Activated CD8-positive, alpha-beta memory T cell treated with anti-CD3 and anti-CD28 coated beads, Interleukin-2, amount 10 ng/mL, durations not matched to agents 7 days and 5 days (primary cell): ENCODE results near the gene HAPLN1. TPM values are rescaled to one million over a fixed set of nuclear protein-coding genes. Genes with fewer than 3 reads are reported as not detected.

ENCODE experiments used
- ATAC-seq: fragments of 150-1000 bp; cut with Tn5 transposase; one replicate; pipeline ENCODE4 v1.10.0; 2021; ENCODE audit warnings: moderate library complexity
- CTCF ChIA-PET: fragments of 350-600 bp; sonication (Branson Sonifier 250); formaldehyde crosslinking; loops from one replicate; lab custom pipeline; 2021; ENCODE audit warnings: antibody characterized with exemption; lab: Charles Lee
- DNase-seq: peaks from one replicate; pipeline ENCODE4 v3.0.0-alpha.2; 2020
- H3K27ac Mint-ChIP-seq: one replicate; pipeline ENCODE4 v1.8.0; 2021; ENCODE audit warnings: mild to moderate bottlenecking, mixed read lengths
- H3K27me3 Mint-ChIP-seq: one replicate; pipeline ENCODE4 v1.8.0; 2021; ENCODE audit warnings: mixed read lengths
- H3K36me3 Mint-ChIP-seq: one replicate; pipeline ENCODE4 v1.8.0; 2021; ENCODE audit warnings: mild to moderate bottlenecking, mixed read lengths
- H3K4me1 Mint-ChIP-seq: one replicate; pipeline ENCODE4 v1.8.0; 2021; ENCODE audit warnings: mixed read lengths
- H3K4me3 Mint-ChIP-seq: one replicate; pipeline ENCODE4 v1.8.0; 2021; ENCODE audit warnings: mild to moderate bottlenecking, moderate library complexity, mixed read lengths
- H3K9me3 Mint-ChIP-seq: one replicate; pipeline ENCODE4 v1.8.0; 2022; ENCODE audit warnings: low read depth, mixed read lengths
- total RNA-seq, 2 experiments: library from RNA; stranded (reverse); gene quantifications; one replicate each; pipeline ENCODE4 v1.2.3, GENCODE V29; 2021

HAPLN1 gene
- total RNA-seq, 2 experiments from 2014 or later = not detected

DNA sequence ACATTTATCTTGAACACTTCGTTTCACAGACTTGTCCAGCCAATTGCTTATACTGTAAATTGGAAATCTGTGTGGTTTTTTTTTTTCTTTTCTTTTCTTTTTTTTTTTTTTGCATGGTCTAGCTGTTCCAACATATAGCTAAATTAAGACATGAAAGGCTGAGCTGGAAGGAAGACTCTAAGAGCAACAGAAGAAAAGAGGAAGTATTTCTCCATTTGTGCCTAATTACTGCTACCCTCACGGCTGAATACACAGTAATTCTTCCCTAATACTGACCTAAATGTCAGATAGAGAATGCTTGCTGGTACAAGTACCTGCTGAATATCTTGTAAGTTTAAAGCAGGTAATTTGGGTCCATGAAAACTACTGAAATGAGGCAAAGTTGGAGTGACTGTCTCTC lies 11.0 kb upstream of the HAPLN1 start:
- CTCF ChIA-PET = no interaction called here
- no peak overlapping the region for H3K4me3 Mint-ChIP-seq
- H3K27me3 Mint-ChIP-seq = no peaks in the 10 kb centered on the region
- DNase-seq (no peak), ATAC-seq (no peak)
- no peaks in the 10 kb centered on the region for H3K9me3 Mint-ChIP-seq
- no peaks in the 10 kb centered on the region for H3K36me3 Mint-ChIP-seq
- H3K27ac Mint-ChIP-seq = no peak overlapping the region
- H3K4me1 Mint-ChIP-seq = no peaks in the 10 kb centered on the region

- Mint-ChIP-seq H3K36me3 (no peaks in the 10 kb centered on the region), H3K27me3 (peaks cover 3% of the 10 kb centered on the region), H3K27ac (no peak overlapping the region), H3K4me3 (no peak overlapping the region), H3K4me1 (no peaks in the 10 kb centered on the region), H3K9me3 (no peaks in the 10 kb centered on the region)
- CTCF ChIA-PET = no interaction called here
- ATAC-seq = no peak
- DNase-seq = no peak
Measured at GRCh38 chr5:83729362-83729761, 8.7 kb upstream of the HAPLN1 start.

DNA sequence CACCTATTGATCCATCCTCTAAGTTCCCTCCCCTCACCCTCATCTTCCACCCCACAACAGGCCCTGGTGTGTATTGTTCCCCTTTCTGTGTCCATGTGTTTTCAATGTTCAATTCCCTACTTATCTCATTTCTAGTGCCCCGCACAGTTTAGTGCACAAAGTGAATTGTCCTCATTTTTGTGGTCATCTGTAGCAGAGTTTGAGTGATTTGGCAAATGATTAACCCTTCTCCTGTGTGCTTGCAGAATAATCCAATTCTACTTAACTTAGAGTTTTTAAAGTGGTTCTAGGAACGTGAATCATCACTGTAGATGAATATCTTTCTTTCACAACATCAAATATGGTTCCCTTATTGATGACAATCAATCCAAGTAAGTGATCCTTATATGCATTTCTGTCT lies 6.3 kb upstream of the HAPLN1 start:
- Mint-ChIP-seq H3K4me3 (no peak overlapping the region), H3K4me1 (peaks cover 2% of the 10 kb centered on the region), H3K36me3 (no peaks in the 10 kb centered on the region), H3K27ac (no peak overlapping the region), H3K27me3 (peaks cover 18% of the 10 kb centered on the region), H3K9me3 (no peaks in the 10 kb centered on the region)
- no peak for DNase-seq
- no peak for ATAC-seq
- CTCF ChIA-PET = no interaction called here

GRCh38 chr5:83724935-83725334 lies 4.3 kb upstream of the HAPLN1 start:
- H3K36me3 Mint-ChIP-seq = no peaks in the 10 kb centered on the region
- peaks cover 6% of the 10 kb centered on the region for H3K4me1 Mint-ChIP-seq
- CTCF ChIA-PET = no interaction called here
- ATAC-seq (no peak), DNase-seq (no peak)
- peaks cover 38% of the 10 kb centered on the region for H3K27me3 Mint-ChIP-seq
- no peak overlapping the region for H3K4me3 Mint-ChIP-seq
- no peaks in the 10 kb centered on the region for H3K9me3 Mint-ChIP-seq
- no peak overlapping the region for H3K27ac Mint-ChIP-seq

DNA sequence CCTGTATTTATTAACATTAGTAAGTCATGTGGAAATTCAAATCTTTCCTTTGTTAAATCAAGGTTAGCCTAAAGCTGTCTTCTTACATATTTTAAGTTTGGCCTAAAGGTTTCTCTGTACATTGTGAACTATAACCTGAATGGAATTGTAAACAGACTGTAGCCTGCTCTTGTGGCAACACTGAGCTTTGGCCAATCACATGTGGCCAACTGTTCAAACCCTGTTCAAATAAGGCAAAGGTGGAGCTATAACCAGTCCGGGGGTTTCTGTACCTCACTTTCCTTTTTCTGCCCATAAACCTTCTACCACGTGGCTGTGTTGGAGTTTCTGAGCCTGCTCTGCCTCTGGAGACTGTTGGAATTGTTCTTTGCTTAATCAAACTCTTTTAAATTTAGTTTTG lies 3.3 kb upstream of the HAPLN1 start:
- CTCF ChIA-PET = no interaction called here
- H3K9me3 Mint-ChIP-seq = no peaks in the 10 kb centered on the region
- no peak for DNase-seq
- peaks cover 6% of the 10 kb centered on the region for H3K4me1 Mint-ChIP-seq
- no peak overlapping the region for H3K4me3 Mint-ChIP-seq
- no peak for ATAC-seq
- no peak overlapping the region for H3K27ac Mint-ChIP-seq
- peaks cover 44% of the 10 kb centered on the region for H3K27me3 Mint-ChIP-seq
- no peaks in the 10 kb centered on the region for H3K36me3 Mint-ChIP-seq

DNA sequence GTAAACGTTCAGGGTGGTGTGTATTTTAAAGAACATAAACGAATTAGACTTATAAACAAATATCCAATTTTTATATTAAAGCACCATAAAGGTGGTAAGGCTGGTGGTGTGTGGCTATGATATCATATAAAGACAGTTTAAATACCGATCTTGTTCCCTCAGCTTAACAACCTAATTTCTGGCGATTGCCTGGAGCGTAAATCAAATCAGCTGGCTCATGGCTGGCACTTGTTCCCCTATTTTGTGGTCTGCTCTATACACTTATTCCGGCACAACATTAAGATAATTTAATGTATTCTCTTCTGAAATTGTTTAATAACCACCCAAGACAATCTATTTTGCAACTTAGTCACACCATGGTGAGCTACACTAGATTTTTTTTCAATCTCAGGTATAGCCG lies 2.4 kb upstream of the HAPLN1 start:
- no peaks in the 10 kb centered on the region for H3K9me3 Mint-ChIP-seq
- ATAC-seq = no peak
- no peak overlapping the region for H3K4me3 Mint-ChIP-seq
- H3K27me3 Mint-ChIP-seq = peaks cover 52% of the 10 kb centered on the region
- CTCF ChIA-PET = no interaction called here
- no peak for DNase-seq
- no peak overlapping the region for H3K27ac Mint-ChIP-seq
- no peaks in the 10 kb centered on the region for H3K36me3 Mint-ChIP-seq
- peaks cover 6% of the 10 kb centered on the region for H3K4me1 Mint-ChIP-seq

DNA sequence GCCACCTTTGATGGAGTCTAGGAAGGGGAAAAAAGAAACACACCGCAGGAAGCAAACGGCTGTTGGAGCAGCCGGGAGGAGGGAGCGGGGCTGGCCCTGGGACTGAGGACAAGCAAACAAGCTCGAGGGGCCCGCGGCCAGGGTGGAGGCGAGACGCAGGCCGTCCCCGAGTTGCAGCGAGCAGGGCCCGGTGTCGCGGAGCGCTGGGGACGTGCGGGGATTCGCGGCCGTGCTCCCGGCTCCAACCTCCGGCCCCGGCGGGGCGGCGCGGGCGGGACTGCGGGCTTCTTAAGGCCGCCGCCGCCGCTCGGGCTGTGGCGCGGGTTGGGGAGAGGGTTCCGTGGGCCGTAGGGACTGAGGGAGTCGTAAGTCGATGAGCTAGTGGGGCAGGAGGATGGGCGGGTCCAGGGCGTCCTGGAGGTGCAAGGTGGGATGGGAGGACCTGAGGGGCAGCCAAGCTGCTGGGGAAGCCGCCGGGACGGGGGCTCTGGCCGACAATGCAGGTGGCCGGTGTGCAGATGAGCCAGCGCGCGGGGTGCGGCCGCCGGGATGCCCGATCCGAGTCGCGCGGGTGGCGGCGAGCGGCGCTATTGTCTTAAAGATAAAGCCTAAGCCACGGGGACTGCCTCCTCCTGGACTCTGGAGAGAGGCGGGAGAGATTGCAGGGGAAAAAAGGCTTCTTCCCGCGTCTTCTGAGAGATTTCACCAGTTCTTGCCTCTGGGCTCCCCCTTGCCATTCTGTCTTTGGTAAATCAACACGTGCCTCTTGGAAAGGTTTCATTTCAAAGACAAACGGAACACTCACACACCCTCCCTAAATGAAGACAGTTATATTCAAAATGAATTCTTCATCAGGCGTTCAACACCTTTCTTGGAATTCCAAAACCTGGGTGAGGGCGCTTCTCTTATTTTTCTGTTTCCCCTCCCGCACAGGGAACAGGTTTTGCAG lies 1.6 kb upstream of the HAPLN1 start:
- CTCF ChIA-PET = no interaction called here
- DNase-seq (no peak), ATAC-seq (peak; percentile 42)
- no peaks in the 10 kb centered on the region for H3K36me3 Mint-ChIP-seq
- H3K27me3 Mint-ChIP-seq = peaks cover 56% of the 10 kb centered on the region
- H3K9me3 Mint-ChIP-seq = no peaks in the 10 kb centered on the region
- H3K4me1 Mint-ChIP-seq = peaks cover 6% of the 10 kb centered on the region
- no peak overlapping the region for H3K27ac Mint-ChIP-seq
- peak overlapping the region; percentile 35 for H3K4me3 Mint-ChIP-seq

GRCh38 chr5:83718936-83719495 lies 1.6 kb downstream of the HAPLN1 start:
- Mint-ChIP-seq H3K36me3 (no peaks in the 10 kb centered on the region), H3K27me3 (peaks cover 58% of the 10 kb centered on the region), H3K27ac (no peak overlapping the region), H3K4me1 (peaks cover 6% of the 10 kb centered on the region), H3K4me3 (no peak overlapping the region), H3K9me3 (no peaks in the 10 kb centered on the region)
- CTCF ChIA-PET = no interaction called here
- no peak for DNase-seq
- ATAC-seq = no peak

GRCh38 chr5:83718195-83718825 lies 2.3 kb downstream of the HAPLN1 start:
- Mint-ChIP-seq H3K36me3 (no peaks in the 10 kb centered on the region), H3K9me3 (no peaks in the 10 kb centered on the region), H3K27me3 (peaks cover 57% of the 10 kb centered on the region), H3K4me3 (no peak overlapping the region), H3K4me1 (peaks cover 6% of the 10 kb centered on the region), H3K27ac (no peak overlapping the region)
- DNase-seq (no peak), ATAC-seq (peak; percentile 55)
- CTCF ChIA-PET = no interaction called here

- CTCF ChIA-PET = no interaction called here
- DNase-seq (no peak), ATAC-seq (no peak)
- Mint-ChIP-seq H3K9me3 (no peaks in the 10 kb centered on the region), H3K4me3 (no peak overlapping the region), H3K36me3 (no peaks in the 10 kb centered on the region), H3K27me3 (peaks cover 29% of the 10 kb centered on the region), H3K4me1 (no peaks in the 10 kb centered on the region), H3K27ac (no peak overlapping the region)
Measured at GRCh38 chr5:83715236-83716065, 5.2 kb downstream of the HAPLN1 start.

- no peaks in the 10 kb centered on the region for H3K9me3 Mint-ChIP-seq
Measured at GRCh38 chr5:83714810-83715209, 5.8 kb downstream of the HAPLN1 start.

DNA sequence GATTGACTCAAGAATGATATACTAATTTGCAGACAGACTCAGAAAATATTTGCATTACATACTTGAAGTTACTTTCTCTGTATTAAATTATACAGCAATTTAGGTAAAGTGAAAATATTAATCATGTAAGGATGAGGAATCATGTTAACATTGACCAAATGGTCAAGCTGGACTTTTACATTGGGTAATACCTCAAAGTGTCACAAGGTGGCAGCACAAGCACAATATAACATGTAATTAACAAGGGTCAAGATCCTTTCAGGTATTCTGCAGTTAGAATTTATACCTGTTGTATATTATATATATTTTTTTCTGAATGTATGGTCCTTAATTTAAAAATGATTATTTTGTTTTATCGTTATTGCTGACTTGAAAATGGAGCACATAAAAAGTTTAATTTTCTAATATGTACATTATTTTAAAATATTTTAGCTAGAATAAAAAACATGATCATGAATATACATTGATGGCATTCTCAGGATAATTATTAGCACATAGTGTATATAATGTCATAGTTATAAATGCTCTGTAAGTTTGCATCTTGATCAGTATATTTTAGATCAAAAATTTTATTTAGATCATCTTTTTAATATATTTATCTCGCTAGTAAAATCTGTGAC lies 8.6 kb downstream of the HAPLN1 start:
- no peak for DNase-seq
- Mint-ChIP-seq H3K27me3 (peaks cover 4% of the 10 kb centered on the region), H3K4me3 (no peak overlapping the region), H3K9me3 (no peaks in the 10 kb centered on the region), H3K27ac (no peak overlapping the region), H3K36me3 (no peaks in the 10 kb centered on the region), H3K4me1 (no peaks in the 10 kb centered on the region)
- no peak for ATAC-seq
- CTCF ChIA-PET = interaction anchor here (0.6 kb wide), 1 partner anchor 421 kb away, joined by 6 read pairs; no protein-coding TSS in a partner anchor

More at GRCh38 chr5:83714810-83715209, 5.8 kb downstream of the HAPLN1 start:
- CTCF ChIA-PET = no interaction called here
- Mint-ChIP-seq H3K4me1 (no peaks in the 10 kb centered on the region), H3K4me3 (no peak overlapping the region), H3K36me3 (no peaks in the 10 kb centered on the region), H3K27me3 (peaks cover 22% of the 10 kb centered on the region), H3K27ac (no peak overlapping the region)
- no peak for DNase-seq
- no peak for ATAC-seq

DNA sequence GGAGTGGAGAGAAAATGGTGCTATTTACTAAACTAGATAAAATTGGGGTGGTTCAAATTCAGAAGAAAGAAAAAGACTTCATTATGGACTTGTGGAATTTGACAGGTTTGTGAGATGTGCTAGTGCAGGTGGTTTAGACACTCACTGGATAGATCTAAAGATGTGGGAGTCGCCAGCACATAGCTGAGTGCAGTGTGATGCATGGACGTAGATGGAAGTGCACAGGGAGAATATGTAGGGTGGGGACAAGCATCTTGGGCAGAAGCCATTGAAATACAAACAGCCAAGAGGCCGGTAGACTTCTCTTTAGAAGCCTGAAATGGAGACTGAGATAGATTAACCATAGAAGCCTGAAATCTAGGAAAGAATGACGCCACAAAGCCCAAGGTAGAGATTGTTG lies 10.7 kb downstream of the HAPLN1 start:
- no peaks in the 10 kb centered on the region for H3K4me1 Mint-ChIP-seq
- no peaks in the 10 kb centered on the region for H3K36me3 Mint-ChIP-seq

More for the DNA sequence above, 10.7 kb downstream of the HAPLN1 start:
- H3K27ac Mint-ChIP-seq = no peak overlapping the region
- no peak for DNase-seq
- no peak overlapping the region for H3K4me3 Mint-ChIP-seq
- CTCF ChIA-PET = no interaction called here
- ATAC-seq = no peak
- no peaks in the 10 kb centered on the region for H3K9me3 Mint-ChIP-seq
- H3K27me3 Mint-ChIP-seq = peaks cover 2% of the 10 kb centered on the region
